ENCODE data around the gene HLA-G. TPM values are rescaled to one million over a fixed set of nuclear protein-coding genes. Genes with fewer than 3 reads are reported as not detected.
"Not testable (repeated sequence)": the region's sequence is repeated elsewhere in the genome, so short reads cannot be mapped to it uniquely, and the experiment has no call there.

Gene HLA-G
- not detected for total RNA-seq

DNA sequence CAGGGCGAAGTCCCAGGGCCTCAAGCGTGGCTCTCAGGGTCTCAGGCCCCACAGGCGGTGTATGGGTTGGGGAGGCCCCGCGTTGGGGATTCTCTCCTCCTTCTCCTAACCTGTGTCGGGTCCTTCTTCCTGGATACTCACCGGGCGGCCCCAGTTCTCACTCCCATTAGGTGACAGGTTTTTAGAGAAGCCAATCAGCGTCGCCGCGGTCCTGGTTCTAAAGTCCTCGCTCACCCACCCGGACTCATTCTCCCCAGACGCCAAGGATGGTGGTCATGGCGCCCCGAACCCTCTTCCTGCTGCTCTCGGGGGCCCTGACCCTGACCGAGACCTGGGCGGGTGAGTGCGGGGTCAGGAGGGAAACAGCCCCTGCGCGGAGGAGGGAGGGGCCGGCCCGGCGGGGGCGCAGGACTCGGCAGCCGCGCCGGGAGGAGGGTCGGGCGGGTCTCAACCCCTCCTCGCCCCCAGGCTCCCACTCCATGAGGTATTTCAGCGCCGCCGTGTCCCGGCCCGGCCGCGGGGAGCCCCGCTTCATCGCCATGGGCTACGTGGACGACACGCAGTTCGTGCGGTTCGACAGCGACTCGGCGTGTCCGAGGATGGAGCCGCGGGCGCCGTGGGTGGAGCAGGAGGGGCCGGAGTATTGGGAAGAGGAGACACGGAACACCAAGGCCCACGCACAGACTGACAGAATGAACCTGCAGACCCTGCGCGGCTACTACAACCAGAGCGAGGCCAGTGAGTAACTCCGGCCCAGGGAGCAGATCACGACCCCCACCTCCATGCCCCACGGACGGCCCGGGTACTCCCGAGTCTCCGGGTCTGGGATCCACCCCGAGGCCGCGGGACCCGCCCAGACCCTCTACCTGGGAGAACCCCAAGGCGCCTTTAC, at the start of gene HLA-G:
HLA-G (plus strand) TSS at position 247 of the 892 bp plus-strand sequence; CDS start at position 267, 20 bp downstream.
- no peaks in the 10 kb centered on the region for H3K36me3 ChIP-seq
- H3K27ac ChIP-seq (replicated peaks in 1 of 4): no peak within 1 kb of the TSS
- intact Hi-C loops (cut with DNase I): no loop called here
- peaks cover 0 to 49% (median 16%) of the 10 kb centered on the region in 4 donors for H3K27me3 ChIP-seq
- 10% methylated on average over 27 of the region's 75 CpGs for WGBS
- TF ChIP-seq EP300 (IDR thresholded peaks at IDR 0.05): no peak
- no peak for TF ChIP-seq POLR2A (IDR thresholded peaks at IDR 0.05; ENCODE audit: low read depth)
- TF ChIP-seq POLR2AphosphoS5 (IDR thresholded peaks at IDR 0.05): no peak
- DNase-seq (ENCODE audit: extremely low spot score): no peak
- H3K9me3 ChIP-seq: no peaks in the 10 kb centered on the region
- peak within 1 kb of the TSS; percentile 34 to 50 (median 36) for H3K4me3 ChIP-seq
- H3K4me1 ChIP-seq: peaks cover 10 to 14% (median 12%) of the 10 kb centered on the region in 4 donors

GRCh38 chr6:29780019-29780698, 47.5 kb upstream of the HLA-G start:
- H3K4me1 ChIP-seq; H3K27ac ChIP-seq (replicated peaks in 1 of 4); H3K27me3 ChIP-seq; DNase-seq (ENCODE audit: extremely low spot score); H3K4me3 ChIP-seq; intact Hi-C loops (cut with DNase I); H3K36me3 ChIP-seq; H3K9me3 ChIP-seq: not testable (repeated sequence)
- WGBS: 69% methylated on average over 13 of the region's 13 CpGs

- WGBS: 91% methylated on average over 1 of the region's 1 CpG
- no peak for TF ChIP-seq POLR2A (IDR thresholded peaks at IDR 0.05; ENCODE audit: low read depth)
- no peak for TF ChIP-seq POLR2AphosphoS5 (IDR thresholded peaks at IDR 0.05)
- TF ChIP-seq EP300 (IDR thresholded peaks at IDR 0.05): no peak
Observed at GRCh38 chr6:29789176-29789575, 38.4 kb upstream of the HLA-G start.

GRCh38 chr6:29790626-29791025, 37.0 kb upstream of the HLA-G start:
- Histone ChIP-seq H3K27ac (replicated peaks in 1 of 4) (no peak overlapping the region), H3K4me1 (peaks cover 6 to 20% (median 17%) of the 10 kb centered on the region in 4 donors), H3K27me3 (peaks cover 0 to 36% (median 0%) of the 10 kb centered on the region in 4 donors), H3K36me3 (no peaks in the 10 kb centered on the region), H3K9me3 (no peaks in the 10 kb centered on the region), H3K4me3 (no peak overlapping the region)
- intact Hi-C loops (cut with DNase I): no loop called here
- TF ChIP-seq EP300 (IDR thresholded peaks at IDR 0.05) (no peak), POLR2A (IDR thresholded peaks at IDR 0.05; ENCODE audit: low read depth) (no peak), POLR2AphosphoS5 (IDR thresholded peaks at IDR 0.05) (no peak)
- WGBS: 81% methylated on average over 3 of the region's 3 CpGs
- DNase-seq (ENCODE audit: extremely low spot score): peak; percentile 72

More at GRCh38 chr6:29789176-29789575, 38.4 kb upstream of the HLA-G start:
- Histone ChIP-seq H3K27ac (replicated peaks in 1 of 4) (no peak overlapping the region), H3K27me3 (peaks cover 0 to 28% (median 0%) of the 10 kb centered on the region in 4 donors), H3K36me3 (no peaks in the 10 kb centered on the region), H3K9me3 (no peaks in the 10 kb centered on the region), H3K4me1 (peaks cover 6 to 20% (median 17%) of the 10 kb centered on the region in 4 donors), H3K4me3 (no peak overlapping the region)
- DNase-seq (ENCODE audit: extremely low spot score): peak; percentile 55
- intact Hi-C loops (cut with DNase I): no loop called here

DNA sequence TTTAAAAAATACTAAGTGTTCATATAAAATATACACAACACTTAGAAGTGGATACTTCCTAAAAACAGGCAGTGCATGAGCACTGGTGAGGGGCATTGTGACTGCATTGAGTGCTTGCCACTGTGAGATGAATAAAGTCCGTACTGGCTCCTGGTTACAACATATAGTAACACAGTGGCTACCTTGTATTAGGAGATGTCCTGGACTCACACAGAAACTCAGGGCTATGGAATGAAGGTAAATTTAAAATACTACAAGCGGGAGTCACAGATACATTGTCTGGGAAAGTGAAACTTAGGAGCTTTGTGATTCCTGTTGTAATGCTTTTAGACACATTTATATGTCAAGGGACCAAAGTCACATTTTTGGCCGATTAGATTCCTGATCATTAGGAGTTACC, 36.5 kb upstream of the HLA-G start:
- TF ChIP-seq POLR2AphosphoS5 (IDR thresholded peaks at IDR 0.05) (no peak), EP300 (IDR thresholded peaks at IDR 0.05) (no peak), POLR2A (IDR thresholded peaks at IDR 0.05; ENCODE audit: low read depth) (no peak), CTCF (IDR thresholded peaks at IDR 0.05) (no peak)
- Histone ChIP-seq H3K9me3 (no peaks in the 10 kb centered on the region), H3K27ac (replicated peaks in 1 of 4) (no peak overlapping the region), H3K4me1 (peaks cover 6 to 20% (median 17%) of the 10 kb centered on the region in 4 donors), H3K36me3 (no peaks in the 10 kb centered on the region), H3K4me3 (no peak overlapping the region), H3K27me3 (peaks cover 0 to 36% (median 0%) of the 10 kb centered on the region in 4 donors)
- 77% methylated on average over 3 of the region's 3 CpGs for WGBS
- no peak for DNase-seq (ENCODE audit: extremely low spot score)
- intact Hi-C loops (cut with DNase I): no loop called here

DNA sequence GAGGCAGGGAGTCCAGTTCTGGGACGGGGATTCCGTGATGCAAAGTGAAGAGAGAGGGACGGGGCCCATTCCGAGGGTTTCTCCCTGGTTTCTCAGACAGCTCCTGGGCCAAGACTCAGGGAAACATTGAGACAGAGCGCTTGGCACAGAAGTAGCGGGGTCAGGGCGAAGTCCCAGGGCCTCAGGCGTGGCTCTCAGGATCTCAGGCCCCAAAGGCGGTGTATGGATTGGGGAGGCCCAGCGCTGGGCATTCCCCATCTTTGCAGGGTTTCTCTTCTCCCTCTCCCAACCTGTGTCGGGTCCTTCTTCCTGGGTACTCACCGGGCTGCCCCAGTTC, 35.9 kb upstream of the HLA-G start:
- intact Hi-C loops (cut with DNase I): no loop called here
- TF ChIP-seq CTCF (IDR thresholded peaks at IDR 0.05) (no peak), EP300 (IDR thresholded peaks at IDR 0.05) (no peak), POLR2A (IDR thresholded peaks at IDR 0.05; ENCODE audit: low read depth) (no peak), POLR2AphosphoS5 (IDR thresholded peaks at IDR 0.05) (no peak)
- Histone ChIP-seq H3K4me1 (peaks cover 6 to 20% (median 17%) of the 10 kb centered on the region in 4 donors), H3K36me3 (no peaks in the 10 kb centered on the region), H3K27ac (replicated peaks in 1 of 4) (peak overlapping the region in 1 of 4 donors; percentile 13), H3K27me3 (peaks cover 0 to 36% (median 0%) of the 10 kb centered on the region in 4 donors), H3K4me3 (peak overlapping the region; percentile 63 to 73 (median 66)), H3K9me3 (no peaks in the 10 kb centered on the region)
- no peak for DNase-seq (ENCODE audit: extremely low spot score)
- 56% methylated on average over 6 of the region's 12 CpGs for WGBS
